ENCODE data around the gene TUBG2. TPM values are rescaled to one million over a fixed set of nuclear protein-coding genes. Genes with fewer than 3 reads are reported as not detected.
A peak's percentile ranks its signal among the peaks of the same experiment; 100 is the strongest.

The TUBG2 gene
- total RNA-seq, 1 experiment from 2014 or later, result 26.7 TPM

GRCh38 chr17:42679492-42680330, 20.6 kb downstream of the TUBG2 start (continued):
- no peak for TF ChIP-seq ZNF532 (CRISPR knock-in tag; IDR thresholded peaks at IDR 0.05; ENCODE audit: borderline replicate concordance)
- TF ChIP-seq IRF1 (CRISPR knock-in tag; IDR thresholded peaks at IDR 0.05), result peak; percentile 96
- peak; percentile 75; the same call in 1 of the 2 replicates for TF ChIP-seq AFF4 (CRISPR knock-in tag; IDR thresholded peaks at IDR 0.05; ENCODE audit: borderline replicate concordance)
- TF ChIP-seq CTCF (IDR thresholded peaks at IDR 0.05), result peak; percentile 70
- no peak for TF ChIP-seq ZNF416 (CRISPR knock-in tag; IDR thresholded peaks at IDR 0.05)
- peak; percentile 77; the same call in 1 of the 2 replicates for TF ChIP-seq KAT7 (CRISPR knock-in tag; IDR thresholded peaks at IDR 0.05; ENCODE audit: borderline replicate concordance)
- TF ChIP-seq ZNF281 (CRISPR knock-in tag; IDR thresholded peaks at IDR 0.05), result peak; percentile 84; the same call in 1 of the 2 replicates
- no peak for TF ChIP-seq ZNF425 (CRISPR knock-in tag; conservative IDR thresholded peaks at IDR 0.05)
- TF ChIP-seq NR3C1 (CRISPR knock-in tag; conservative IDR thresholded peaks at IDR 0.05; ENCODE audit: low read depth), result 0 out of 2 replicates have a peak, but pooled peaks have one; percentile 66
- TF ChIP-seq ZNF512 (CRISPR knock-in tag; IDR thresholded peaks at IDR 0.05; ENCODE audit: borderline replicate concordance), result no peak
- peak; percentile 80; the same call in 1 of the 2 replicates for TF ChIP-seq MLX (CRISPR knock-in tag; IDR thresholded peaks at IDR 0.05)
- peak; percentile 71; the same call in 1 of the 2 replicates for TF ChIP-seq ZNF263 (CRISPR knock-in tag; IDR thresholded peaks at IDR 0.05; ENCODE audit: low read depth)
- 0 out of 2 replicates have a peak, but pooled peaks have one; percentile 84 for TF ChIP-seq TCF7 (CRISPR knock-in tag; IDR thresholded peaks at IDR 0.05; ENCODE audit: low read depth)

Data from WTC11 (cell line).